Epidermal melanocyte (primary cell): ENCODE data around the gene HOXB5.

Experiments
- DNase-seq: peaks from one replicate; pipeline ENCODE4 v3.0.0; 2011; ENCODE audit warnings: low spot score; ENCODE audit not compliant: insufficient read length

Gene HOXB5

GRCh38 chr17:48629411-48629759 is 35.8 kb upstream of the HOXB5 start:
- no peak for DNase-seq

DNA sequence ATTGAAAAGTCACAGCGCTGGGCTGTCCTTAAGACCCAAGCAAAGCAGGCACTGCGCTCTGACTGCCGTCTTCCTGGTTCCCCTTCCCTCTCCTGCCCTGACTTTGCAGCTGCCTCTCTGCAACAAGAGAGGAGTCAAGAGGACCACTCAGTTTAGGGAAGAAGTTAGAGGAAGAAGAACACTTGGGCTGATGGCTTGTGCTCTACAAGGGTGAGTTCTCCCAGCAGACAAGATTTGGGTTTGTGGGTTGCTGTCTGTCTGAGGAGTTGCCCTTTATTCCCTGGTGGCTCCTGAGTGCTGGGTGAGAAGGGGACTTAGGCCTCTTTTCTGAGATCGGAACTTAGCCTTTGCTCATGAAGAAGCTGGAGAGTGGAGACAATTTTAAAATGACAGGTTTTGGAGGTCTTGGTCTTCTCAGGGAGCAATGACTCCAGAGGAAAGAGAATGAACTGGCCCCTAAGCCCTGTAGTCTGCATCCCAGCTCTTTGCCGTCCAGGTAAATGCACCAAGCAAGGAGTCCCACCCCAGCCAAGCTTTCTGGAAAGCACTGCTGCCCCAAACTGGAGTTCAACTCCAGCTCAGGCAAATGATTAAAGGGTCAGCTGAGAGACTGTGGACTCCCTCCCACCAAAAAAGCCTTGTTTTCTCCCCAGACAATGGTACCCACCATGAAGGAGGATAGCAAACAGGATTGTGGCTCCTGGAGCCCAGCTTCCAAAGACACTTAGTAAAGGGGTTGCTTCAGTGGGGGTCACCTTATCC is 35.3 kb upstream of the HOXB5 start:
- no peak for DNase-seq

- no peak for DNase-seq
These were observed 34.3 kb upstream of the HOXB5 start for GRCh38 chr17:48627623-48628521.

DNA sequence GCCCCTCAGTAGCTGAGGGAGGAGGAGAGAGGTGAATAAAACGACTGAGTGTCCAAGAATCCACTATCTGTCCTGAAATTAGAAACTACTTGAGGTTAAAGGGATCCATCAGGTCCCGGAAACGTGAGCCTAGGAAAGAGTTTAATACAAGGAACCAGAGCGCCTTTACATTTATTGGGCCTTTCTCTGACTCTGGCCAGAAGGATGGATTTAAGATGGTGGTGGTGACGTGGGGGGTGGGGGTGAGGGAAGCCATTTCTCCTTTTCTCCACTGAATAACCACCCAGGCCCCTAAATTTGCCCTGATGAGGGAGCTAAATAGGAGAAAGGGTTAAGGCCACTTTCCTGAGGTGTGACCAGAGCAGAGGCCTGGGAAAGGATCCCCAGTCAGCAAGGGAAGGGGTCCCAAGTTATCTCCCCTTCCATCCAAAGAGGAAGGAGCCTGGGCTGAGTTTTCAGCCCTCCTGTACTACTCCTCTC is 33.6 kb upstream of the HOXB5 start:
- no peak for DNase-seq

DNA sequence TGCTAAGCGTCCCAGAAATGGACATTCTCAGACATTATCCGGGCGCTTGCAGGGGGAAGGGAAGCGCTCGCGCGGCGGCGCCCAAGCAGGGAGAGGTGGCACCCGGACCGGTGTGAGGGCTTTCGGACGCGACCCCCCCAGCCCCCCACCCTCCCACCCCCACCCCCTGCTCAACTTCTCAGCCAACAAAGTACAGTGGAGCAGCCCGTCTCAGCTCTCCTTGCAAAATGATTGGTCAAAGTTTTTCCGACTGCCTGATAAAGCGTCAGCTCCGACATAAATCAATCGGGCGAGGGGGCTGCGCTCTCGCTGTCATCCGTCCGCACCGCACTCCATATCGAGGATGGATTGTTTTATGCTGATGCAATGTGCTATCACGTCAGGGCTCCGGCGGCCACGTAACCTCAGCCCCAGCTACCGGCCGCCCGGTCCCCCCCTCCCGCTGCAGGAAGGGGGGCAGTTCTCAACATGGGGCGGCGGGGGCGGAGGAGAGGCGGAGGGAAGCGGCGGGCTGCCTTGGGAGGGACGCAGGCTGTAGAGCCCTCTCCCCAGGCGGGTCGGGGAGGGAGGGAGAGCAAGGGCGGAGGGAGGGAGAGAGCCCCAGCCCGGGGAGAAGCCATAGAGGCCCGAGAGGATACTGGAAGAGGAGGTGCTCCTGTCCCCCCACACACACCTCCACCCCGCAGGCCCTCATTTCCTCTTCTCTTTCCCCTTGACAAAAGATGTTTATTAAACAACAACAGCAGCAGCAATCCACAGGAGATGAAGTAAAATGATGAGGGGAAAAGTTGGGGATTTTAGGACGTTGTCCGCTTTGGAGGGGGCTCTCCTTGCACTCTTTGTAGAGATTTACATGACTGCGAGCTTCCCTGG is 32.9 kb upstream of the HOXB5 start, which contains the start of gene HOXB9:
TSS of gene HOXB9 (minus strand) at position 114 of the 873 bp plus-strand sequence. CDS start at position 25, 89 bp downstream.
- no peak for DNase-seq

GRCh38 chr17:48625495-48626244 is 32.1 kb upstream of the HOXB5 start:
- no peak for DNase-seq

- peak; percentile 74 for DNase-seq
These were observed 31.2 kb upstream of the HOXB5 start for GRCh38 chr17:48624544-48625494.

GRCh38 chr17:48624118-48624517 is 30.5 kb upstream of the HOXB5 start:
- DNase-seq: no peak

DNA sequence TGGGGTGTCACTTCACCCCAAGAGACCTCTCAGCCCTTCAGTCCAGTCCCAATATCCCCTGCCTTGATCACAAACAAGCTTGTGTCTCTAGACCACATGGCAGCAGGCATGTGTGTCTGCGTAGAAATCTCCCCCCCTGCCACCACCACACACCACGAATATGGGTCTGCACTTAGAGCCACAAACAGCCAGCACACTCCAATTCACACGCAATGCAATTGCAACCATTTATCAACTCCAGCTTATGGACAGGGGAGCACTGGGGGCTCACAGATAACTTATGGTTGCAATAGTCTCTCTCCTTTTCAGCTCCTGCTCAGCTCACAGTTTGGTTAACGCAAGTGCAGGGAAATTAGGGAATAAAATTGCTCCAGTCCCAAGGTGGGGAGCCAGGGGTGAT is 30.0 kb upstream of the HOXB5 start:
- DNase-seq: no peak

GRCh38 chr17:48622857-48623256 is 29.3 kb upstream of the HOXB5 start:
- DNase-seq: no peak

DNA sequence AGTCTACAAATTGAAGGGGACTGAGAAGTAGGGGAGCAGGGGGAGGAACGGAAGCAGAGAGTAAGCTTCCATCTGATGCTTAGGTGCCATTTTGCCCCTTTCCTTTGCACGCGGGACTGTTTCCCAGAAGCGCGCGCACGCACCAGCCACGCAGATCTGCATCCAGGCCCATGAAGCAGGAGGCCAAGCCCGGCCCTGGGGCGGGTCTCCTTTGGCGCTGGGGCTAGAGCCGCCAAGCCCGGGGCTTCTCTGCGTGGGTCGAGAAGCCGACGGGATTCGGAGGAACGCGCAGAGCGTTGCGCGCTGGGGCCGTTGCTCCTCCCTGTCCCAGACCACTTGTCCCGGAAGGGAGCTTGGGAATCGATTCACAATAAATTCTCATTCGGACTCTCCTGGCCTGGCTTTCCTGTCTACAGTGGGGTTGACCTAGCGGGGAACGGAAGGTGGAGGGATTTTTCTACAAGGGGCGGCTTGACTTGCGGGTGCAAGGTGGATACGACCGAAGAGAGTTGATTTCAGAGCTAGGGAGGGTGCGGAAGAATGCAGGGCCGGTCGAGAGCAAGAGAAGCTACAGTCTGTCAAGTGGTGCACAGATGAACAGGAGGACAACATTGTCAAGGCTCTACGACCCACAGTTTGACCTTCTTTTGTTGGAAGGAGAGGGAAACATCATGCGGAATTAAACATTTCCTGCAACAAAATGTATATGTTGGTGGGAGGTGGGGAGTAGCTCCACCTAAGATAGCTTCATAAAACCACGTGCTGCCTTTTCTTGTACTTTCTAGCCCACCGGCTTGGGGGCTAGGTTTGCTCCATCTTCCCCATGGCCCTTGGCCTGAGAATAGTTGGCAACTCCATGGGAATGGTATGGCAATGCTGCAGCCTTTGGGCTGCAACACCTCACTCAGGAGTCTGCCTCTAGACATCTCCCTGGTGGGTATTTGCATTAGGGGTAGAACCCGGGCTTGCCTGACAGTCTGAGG is 28.1 kb upstream of the HOXB5 start:
- no peak for DNase-seq

GRCh38 chr17:48620461-48621139 is 27.0 kb upstream of the HOXB5 start:
- no peak for DNase-seq

DNA sequence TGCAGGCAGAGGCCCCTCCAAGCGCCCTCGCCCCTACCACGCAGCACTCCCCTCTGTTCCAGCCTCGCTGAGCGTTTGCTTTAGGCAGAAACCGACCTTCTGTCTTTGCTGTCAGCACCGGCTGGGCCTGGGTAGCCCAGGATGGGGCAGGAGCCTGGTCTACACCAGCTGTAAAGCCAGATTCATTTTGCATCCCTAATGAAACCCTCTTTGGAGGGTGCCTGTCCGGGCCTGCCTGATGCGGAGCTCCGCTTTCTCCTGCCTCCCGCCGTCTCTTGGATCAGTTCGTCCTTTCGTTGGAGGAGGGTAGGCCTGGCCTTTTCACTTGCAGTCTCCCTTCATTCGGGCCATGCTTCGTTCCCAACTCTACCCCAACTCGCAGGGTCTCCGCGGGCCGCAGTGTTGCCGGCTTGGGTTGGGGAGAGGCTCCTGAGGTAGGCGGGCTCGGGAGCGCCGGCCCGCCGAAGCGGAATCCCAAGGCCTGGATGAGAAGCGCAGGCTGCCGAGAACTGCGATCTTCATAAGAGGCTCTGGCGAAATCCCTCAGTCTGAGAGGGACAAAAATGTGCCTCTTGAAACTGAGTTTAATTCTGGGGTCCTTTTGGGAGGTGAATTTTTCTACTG is 26.4 kb upstream of the HOXB5 start:
- DNase-seq: no peak

DNA sequence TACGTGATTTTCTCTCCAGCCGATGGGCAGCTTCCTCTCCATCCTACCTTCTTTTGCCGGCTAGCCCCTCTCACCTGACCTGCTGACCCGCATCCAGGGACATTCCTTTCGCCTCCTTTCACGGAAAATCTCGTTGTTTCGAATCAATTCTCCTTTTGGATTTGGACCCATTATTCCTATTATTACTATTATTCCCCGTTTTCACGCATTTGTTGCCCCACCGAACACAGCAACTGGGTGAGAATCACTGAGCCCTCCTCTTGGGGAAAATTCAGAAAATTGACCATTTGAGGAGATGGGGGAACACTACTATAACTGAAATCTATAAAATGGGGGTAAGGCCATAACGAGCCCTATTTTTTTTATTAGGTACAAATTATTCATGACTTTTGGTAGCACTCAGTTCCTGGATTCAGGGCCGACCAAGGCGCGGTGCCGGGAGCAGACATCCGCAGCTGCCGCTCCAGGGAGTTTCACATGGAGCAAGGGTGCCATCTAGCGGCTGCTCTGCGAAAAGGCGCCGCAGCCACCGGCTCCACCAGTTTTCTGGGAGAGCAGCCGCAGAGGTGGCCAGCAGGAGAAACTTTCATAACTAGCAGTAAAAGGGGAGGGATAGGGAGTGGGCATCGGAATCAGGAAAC is 24.8 kb upstream of the HOXB5 start:
- peak; percentile 99 for DNase-seq

GRCh38 chr17:48617471-48618255 is 24.1 kb upstream of the HOXB5 start:
- no peak for DNase-seq
